Activated CD8-positive, alpha-beta T cell treated with anti-CD3 and anti-CD28 coated beads for 36 hours (primary cell): ENCODE measurements around the gene IL2RA. TPM values are rescaled to one million over a fixed set of nuclear protein-coding genes. Genes with fewer than 3 reads are reported as not detected.
A peak's percentile ranks its signal among the peaks of the same experiment; 100 is the strongest.

ENCODE experiments used
- ATAC-seq: fragments of 200-7000 bp; cut with Tn5 transposase; one replicate; pipeline ENCODE4 v1.10.0; 2021; ENCODE audit warnings: mild to moderate bottlenecking, moderate library complexity
- CTCF ChIA-PET: fragments of 350-600 bp; sonication (Branson Sonifier 250); formaldehyde crosslinking; loops from one replicate; lab custom pipeline; 2021; ENCODE audit warnings: antibody characterized with exemption; lab: Charles Lee
- POLR2A ChIA-PET: fragments of 350-600 bp; sonication (Branson Sonifier 250); formaldehyde crosslinking; loops from one replicate; lab custom pipeline; 2021; ENCODE audit warnings: antibody characterized with exemption; lab: Charles Lee
- DNase-seq: peaks from one replicate; pipeline ENCODE4 v3.0.0-alpha.2; 2020
- H3K27ac Mint-ChIP-seq: one replicate; pipeline ENCODE4 v1.8.0; 2021; ENCODE audit warnings: mild to moderate bottlenecking, mixed read lengths
- H3K27me3 Mint-ChIP-seq: one replicate; pipeline ENCODE4 v1.8.0; 2021; ENCODE audit warnings: mixed read lengths
- H3K36me3 Mint-ChIP-seq: one replicate; pipeline ENCODE4 v1.8.0; 2021; ENCODE audit warnings: low read depth, mixed read lengths
- H3K4me1 Mint-ChIP-seq: one replicate; pipeline ENCODE4 v1.8.0; 2021; ENCODE audit warnings: low read depth, mixed read lengths
- H3K4me3 Mint-ChIP-seq: one replicate; pipeline ENCODE4 v1.8.0; 2021; ENCODE audit warnings: mild to moderate bottlenecking, moderate library complexity, mixed read lengths
- H3K9me3 Mint-ChIP-seq: one replicate; pipeline ENCODE4 v1.8.0; 2021; ENCODE audit warnings: mixed read lengths
- intact Hi-C: fragments of 100-400 bp; cut with micrococcal nuclease; formaldehyde crosslinking; loops from one replicate; pipeline ENCODE4 v1.10.0; 2022
- total RNA-seq, 2 experiments: library from RNA; stranded (reverse); gene quantifications; one replicate each; pipeline ENCODE4 v1.2.3, GENCODE V29; 2021
- TF ChIP-seq, protein P1 (sequence below): fragments of 200-600 bp; IDR thresholded peaks from one replicate; pipeline ENCODE4 v1.8.0; 2022; ENCODE audit warnings: antibody characterized with exemption, mild to moderate bottlenecking

The IL2RA gene
- total RNA-seq, 2 experiments from 2014 or later, result 868 to 874 TPM

DNA sequence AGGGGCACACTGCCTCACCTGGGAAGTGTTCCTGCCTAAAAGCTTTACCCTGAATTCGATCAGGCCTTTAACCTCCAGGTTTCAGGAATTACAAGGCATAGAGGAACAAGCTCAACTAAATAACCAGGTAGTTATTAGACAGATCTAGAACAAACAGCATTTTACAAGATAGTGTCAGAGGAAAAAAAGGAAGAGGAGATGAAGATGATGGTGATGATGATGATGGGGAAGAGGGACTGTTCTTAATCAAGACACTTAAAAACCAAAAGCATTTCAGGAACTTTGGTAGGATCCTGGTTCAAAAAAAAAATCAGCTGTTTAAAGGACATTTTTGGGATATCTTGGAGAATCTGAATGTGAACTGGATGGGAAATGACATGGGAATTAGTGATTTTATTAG lies 38.2 kb upstream of the IL2RA start:
- no peaks in the 10 kb centered on the region for H3K27me3 Mint-ChIP-seq
- POLR2A ChIA-PET, result interaction anchor here (0.7 to 1.4 kb wide), 3 partner anchors 10 to 99 kb away, joined by 3 read pairs; no protein-coding TSS in a partner anchor
- H3K36me3 Mint-ChIP-seq, result peaks cover 70% of the 10 kb centered on the region
- peaks cover 48% of the 10 kb centered on the region for H3K4me1 Mint-ChIP-seq
- CTCF ChIA-PET, result interaction anchor here (1.1 to 1.2 kb wide), 2 partner anchors 14 to 102 kb away, joined by 3 to 4 read pairs; partner anchors contain the start of gene PFKFB3
- ATAC-seq (no peak), DNase-seq (no peak)
- TF ChIP-seq, protein P1, sequence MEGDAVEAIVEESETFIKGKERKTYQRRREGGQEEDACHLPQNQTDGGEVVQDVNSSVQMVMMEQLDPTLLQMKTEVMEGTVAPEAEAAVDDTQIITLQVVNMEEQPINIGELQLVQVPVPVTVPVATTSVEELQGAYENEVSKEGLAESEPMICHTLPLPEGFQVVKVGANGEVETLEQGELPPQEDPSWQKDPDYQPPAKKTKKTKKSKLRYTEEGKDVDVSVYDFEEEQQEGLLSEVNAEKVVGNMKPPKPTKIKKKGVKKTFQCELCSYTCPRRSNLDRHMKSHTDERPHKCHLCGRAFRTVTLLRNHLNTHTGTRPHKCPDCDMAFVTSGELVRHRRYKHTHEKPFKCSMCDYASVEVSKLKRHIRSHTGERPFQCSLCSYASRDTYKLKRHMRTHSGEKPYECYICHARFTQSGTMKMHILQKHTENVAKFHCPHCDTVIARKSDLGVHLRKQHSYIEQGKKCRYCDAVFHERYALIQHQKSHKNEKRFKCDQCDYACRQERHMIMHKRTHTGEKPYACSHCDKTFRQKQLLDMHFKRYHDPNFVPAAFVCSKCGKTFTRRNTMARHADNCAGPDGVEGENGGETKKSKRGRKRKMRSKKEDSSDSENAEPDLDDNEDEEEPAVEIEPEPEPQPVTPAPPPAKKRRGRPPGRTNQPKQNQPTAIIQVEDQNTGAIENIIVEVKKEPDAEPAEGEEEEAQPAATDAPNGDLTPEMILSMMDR, result no peak
- no peaks in the 10 kb centered on the region for H3K9me3 Mint-ChIP-seq
- H3K27ac Mint-ChIP-seq, result peak overlapping the region; percentile 22
- intact Hi-C loops, result no loop called here
- H3K4me3 Mint-ChIP-seq, result no peak overlapping the region

DNA sequence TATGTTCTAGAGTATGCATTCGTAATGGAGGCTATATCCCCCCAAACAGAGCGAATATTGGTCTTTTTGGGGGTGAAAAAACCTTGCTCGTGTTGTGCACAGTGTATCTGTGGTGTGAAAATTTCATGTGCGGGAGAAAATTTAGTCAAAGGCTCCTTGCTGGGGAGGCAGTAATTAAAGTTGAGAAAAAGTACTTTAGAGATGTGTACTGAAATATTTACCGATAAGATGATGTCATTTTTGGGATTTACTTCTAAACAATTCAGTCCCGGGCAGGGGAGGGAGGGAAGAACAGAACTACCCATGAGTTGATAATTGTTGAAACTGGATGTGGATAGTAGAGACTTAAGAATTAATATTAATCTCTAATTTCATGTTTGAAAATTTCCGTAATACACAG lies 36.0 kb upstream of the IL2RA start:
- Mint-ChIP-seq H3K27me3 (no peaks in the 10 kb centered on the region), H3K4me3 (no peak overlapping the region), H3K27ac (peak overlapping the region; percentile 59), H3K9me3 (no peaks in the 10 kb centered on the region), H3K4me1 (peaks cover 57% of the 10 kb centered on the region), H3K36me3 (peaks cover 71% of the 10 kb centered on the region)
- DNase-seq (no peak), ATAC-seq (no peak)
- CTCF ChIA-PET, result no interaction called here
- intact Hi-C loops, result no loop called here
- TF ChIP-seq, protein P1, result no peak
- POLR2A ChIA-PET, result interaction anchor here (0.9 kb wide), 1 partner anchor 9 kb away, joined by 3 read pairs; no protein-coding TSS in a partner anchor

DNA sequence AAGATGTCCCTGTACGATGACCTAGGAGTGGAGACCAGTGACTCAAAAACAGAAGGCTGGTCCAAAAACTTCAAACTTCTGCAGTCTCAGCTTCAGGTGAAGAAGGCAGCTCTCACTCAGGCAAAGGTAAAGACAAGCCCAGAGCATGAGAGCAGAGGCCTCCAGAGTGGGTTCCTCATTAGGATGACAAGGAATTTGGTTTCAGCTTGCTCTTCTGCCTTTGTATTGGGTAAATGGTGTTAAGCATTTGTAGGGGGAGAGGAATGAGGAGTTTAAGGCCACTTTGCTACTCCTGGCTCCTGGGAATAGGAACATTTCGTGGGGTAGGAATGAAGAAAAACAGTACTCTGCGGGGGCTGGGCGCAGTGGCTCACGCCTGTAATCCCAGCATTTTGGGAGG lies 34.9 kb upstream of the IL2RA start:
- H3K27me3 Mint-ChIP-seq, result no peaks in the 10 kb centered on the region
- peak overlapping the region; percentile 31 for H3K27ac Mint-ChIP-seq
- ChIA-PET CTCF (interaction anchor here (0.6 to 1.5 kb wide), 5 partner anchors 50 to 325 kb away, joined by 3 to 4 read pairs (median 4); partner anchors contain the start of gene PFKFB3), POLR2A (interaction anchor here (0.8 to 1.3 kb wide), 5 partner anchors 9 to 65 kb away, joined by 3 to 5 read pairs (median 3); no protein-coding TSS in a partner anchor)
- no peak for ATAC-seq
- H3K4me1 Mint-ChIP-seq, result peaks cover 58% of the 10 kb centered on the region
- H3K4me3 Mint-ChIP-seq, result no peak overlapping the region
- TF ChIP-seq, protein P1, result no peak
- no peak for DNase-seq
- peaks cover 68% of the 10 kb centered on the region for H3K36me3 Mint-ChIP-seq
- H3K9me3 Mint-ChIP-seq, result no peaks in the 10 kb centered on the region
- intact Hi-C loops, result no loop called here

DNA sequence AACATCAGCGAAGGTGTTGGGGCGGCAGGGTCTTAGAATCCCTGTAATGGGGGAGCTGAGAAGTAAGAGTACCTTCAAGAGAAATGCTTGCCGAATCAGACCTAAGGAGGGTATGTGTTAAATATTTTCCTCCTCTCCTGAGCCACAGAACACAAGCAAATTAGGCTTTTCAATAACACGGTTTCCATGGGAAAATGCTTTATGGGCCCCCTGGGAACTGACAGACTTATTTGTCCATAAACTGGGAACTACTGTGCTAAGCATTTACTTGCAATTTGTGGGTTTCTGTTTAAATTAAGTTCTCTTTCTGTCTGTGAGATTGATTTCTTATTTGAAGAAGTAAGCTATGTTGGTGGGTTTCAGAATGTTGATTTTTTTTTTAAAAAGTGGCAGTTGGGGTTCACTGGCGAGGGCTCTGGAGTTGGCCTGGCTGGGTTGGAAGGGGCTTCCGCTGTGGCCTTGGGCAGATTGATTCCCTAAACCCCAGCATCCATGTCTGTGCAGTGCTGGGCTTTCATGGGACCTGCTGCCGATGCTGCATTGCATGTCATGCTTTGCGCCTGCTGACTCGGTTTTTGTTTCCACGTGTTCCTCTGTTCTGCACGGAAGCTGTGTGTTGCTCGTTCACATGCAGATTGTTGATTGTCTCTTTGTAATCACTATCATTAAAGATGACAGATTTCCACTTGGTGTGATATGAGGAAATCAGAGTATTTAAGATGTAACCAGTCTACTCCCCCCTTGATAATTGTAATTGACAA lies 33.8 kb upstream of the IL2RA start:
- intact Hi-C loops, result no loop called here
- ATAC-seq (no peak), DNase-seq (no peak)
- TF ChIP-seq, protein P1, result no peak
- no peaks in the 10 kb centered on the region for H3K9me3 Mint-ChIP-seq
- H3K27ac Mint-ChIP-seq, result peak overlapping the region; percentile 32
- ChIA-PET POLR2A (interaction anchor here (0.7 to 1.3 kb wide), 7 partner anchors 10 to 112 kb away, joined by 3 to 5 read pairs (median 3); partner anchors contain the start of gene IL2RA), CTCF (interaction anchor here (0.6 to 1.5 kb wide), 7 partner anchors 10 to 326 kb away, joined by 3 to 4 read pairs (median 4); partner anchors contain the start of gene PFKFB3)
- H3K4me1 Mint-ChIP-seq, result peaks cover 64% of the 10 kb centered on the region
- no peaks in the 10 kb centered on the region for H3K27me3 Mint-ChIP-seq
- peaks cover 72% of the 10 kb centered on the region for H3K36me3 Mint-ChIP-seq
- no peak overlapping the region for H3K4me3 Mint-ChIP-seq
